Measurements from ENCODE around the gene PNKP.

- TF ChIP-seq, protein P1, sequence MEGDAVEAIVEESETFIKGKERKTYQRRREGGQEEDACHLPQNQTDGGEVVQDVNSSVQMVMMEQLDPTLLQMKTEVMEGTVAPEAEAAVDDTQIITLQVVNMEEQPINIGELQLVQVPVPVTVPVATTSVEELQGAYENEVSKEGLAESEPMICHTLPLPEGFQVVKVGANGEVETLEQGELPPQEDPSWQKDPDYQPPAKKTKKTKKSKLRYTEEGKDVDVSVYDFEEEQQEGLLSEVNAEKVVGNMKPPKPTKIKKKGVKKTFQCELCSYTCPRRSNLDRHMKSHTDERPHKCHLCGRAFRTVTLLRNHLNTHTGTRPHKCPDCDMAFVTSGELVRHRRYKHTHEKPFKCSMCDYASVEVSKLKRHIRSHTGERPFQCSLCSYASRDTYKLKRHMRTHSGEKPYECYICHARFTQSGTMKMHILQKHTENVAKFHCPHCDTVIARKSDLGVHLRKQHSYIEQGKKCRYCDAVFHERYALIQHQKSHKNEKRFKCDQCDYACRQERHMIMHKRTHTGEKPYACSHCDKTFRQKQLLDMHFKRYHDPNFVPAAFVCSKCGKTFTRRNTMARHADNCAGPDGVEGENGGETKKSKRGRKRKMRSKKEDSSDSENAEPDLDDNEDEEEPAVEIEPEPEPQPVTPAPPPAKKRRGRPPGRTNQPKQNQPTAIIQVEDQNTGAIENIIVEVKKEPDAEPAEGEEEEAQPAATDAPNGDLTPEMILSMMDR (IDR thresholded peaks at IDR 0.05), result peak in 3 of 4 experiments; percentile 11 to 44 (median 13)
- TF ChIP-seq POLR2A (IDR thresholded peaks at IDR 0.05), result peak; percentile 79 to 85
These were observed 2.3 kb upstream of the PNKP start for GRCh38 chr19:49869484-49870308.
